NCI-H1092 treated with DMSO at 0.1 percent for 48 hours (cell line): Measurements from ENCODE around the gene PRR33.

Source experiments
- DNase-seq: peaks from one replicate; lab custom pipeline; 2025; lab: John Stamatoyannopoulos, UW

PRR33 gene

DNA sequence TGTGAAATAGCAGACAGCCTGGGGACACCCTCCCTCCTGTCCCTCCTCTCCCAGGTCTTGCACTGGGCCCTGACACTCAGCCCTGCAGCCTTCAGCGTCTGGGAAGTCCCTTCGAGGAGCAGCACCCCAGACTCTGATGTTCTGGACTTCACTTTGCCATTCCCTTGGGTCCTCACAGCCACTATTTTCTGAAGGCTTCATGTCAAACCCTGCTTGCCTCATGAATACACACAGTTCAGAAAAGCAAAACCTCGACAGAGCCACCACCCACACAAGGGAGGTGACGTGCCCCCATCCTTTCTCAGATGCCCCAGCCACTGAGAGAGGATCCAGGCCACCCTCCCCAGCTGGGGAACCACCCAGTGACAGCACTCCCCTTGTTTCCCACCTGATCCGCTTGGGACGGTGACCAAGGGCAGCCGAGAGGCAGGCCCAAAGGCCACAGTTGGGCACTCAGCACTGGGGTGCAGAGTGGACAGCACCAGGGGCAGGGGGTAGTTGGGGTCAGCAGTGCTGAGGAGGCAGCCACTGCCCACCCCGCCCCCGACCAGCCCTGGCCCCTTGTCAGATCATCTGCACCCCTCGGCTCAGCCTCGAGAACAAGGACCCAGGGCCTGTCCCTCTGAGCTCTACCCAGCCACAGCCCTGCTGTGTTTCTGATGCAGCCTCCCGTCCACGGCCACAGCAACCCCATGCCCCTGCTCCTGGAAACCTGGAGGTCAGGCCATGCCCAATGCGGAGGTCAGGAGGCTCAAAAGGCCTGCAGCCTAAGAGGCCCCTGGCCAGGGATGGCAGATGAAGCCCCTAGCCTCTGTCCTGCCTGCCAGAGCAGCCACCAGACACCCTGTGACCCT, 24.7 kb upstream of the PRR33 start:
- no peak for DNase-seq

DNA sequence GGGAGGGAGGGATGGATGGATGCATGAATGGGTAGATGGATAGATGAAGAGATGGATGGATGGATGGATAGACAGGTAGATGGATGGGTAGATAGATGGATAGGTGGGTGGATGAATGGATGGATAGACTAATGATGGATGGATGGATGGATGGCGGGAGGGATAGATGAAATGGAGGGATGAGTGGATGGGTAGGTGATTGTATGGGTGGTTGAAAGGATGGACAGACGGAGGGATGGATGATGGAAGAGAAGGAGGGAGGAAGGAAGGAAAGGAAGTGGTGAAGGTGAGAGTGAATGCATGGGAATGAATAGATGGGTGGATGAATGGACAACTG, 24.1 kb upstream of the PRR33 start:
- no peak for DNase-seq

DNA sequence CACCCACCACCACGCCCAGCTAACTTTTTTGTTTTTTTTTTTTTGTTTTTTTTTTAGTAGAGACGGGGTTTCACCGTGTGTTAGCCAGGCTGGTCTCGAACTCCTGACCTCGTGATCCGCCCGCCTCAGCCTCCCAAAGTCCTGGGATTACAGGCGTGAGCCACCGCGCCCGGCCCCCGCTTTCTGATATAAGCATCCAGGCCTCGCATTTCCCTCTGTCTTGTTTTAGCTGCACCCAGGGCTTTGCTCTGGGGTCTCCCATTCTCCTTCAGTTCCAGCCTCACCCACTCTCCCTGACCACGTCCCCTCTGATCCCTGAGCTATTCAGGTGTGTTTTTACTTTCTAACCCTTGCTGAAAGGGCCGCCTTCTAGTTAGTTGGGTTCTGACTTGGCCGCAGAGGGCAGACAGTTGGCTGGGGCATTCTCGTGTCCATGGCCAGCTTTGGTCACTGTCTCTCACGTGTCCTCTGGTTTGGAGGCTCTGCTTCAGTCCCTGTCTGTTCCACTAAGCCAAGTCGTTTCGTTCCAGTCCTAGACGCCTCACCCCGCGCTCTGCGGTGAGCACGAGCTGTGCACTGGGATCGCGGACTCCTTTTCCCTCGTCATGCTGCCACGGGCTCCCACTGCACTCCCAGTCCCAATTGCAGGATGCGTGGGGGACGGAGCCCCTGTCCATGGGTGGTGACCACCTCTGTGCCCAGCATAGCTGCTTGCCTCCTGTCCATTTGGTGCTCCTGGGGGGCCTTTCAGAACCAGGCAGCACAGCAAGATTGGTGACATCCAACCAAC, 21.8 kb upstream of the PRR33 start:
- DNase-seq = no peak

DNA sequence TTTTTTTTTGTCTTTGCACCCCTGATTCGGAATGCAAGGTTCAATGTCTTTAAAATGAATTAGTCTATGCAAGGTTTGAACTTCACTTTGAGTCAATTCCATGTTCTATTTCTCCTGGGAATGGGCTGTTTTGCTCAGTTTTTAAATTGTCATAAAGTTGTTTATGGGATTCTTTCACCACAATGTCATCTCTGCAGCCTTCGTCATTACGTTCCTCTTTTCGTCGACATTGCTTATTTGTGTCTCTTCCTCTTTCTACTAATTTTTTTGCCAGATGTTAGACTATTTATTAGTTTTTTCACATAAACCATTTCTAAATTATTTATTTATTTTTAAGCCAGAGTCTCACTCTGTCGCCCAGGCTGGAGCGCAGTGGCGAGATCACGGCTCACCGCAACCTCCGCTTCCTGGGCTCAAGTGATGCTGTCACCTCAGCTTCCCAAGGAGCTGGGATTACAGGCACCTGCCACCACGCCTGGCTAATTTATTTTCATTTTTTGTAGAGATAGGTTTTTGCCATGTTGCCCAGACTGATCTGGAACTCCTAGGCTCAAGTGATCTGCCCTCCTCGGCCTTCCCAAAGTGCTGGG, 20.7 kb upstream of the PRR33 start:
- no peak for DNase-seq

DNA sequence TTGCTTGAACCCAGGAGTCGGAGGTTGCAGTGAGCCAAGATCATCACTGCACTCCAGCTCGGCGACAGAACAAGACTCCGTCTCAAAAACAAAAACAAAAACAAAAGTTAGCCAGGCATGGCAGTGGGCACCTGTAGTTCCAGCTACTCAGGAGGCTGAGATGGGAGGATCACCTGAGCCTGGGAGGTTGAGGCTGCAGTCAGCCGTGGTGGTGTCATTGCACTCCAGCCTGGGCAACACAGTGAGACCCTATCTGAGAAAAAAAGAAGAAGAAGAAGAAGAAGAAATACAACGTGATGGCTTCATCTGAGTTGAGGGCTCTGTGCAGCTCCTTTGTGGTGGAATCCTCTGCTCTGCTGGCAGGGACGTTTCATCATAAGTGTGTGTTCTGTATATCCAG, 17.8 kb upstream of the PRR33 start:
- no peak for DNase-seq

DNA sequence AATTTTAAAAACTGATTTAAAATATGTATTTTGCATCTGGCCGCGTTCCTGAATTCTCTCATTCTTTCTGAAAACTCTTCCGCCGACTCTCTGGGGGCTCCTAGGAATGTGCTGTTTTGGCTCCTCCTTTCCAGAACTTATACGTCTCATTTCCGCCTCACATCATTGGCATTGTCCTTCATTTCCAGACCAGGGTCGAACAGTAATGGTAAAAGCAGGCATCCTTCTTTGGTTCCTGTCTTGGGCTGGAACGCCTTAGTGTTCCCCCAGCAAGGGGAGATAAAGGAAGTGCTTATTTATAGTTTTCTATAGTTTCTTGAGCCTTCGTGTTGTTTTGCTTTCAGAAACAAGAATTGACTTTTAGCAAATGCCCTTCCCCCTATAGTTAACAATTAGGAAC, 16.9 kb upstream of the PRR33 start:
- no peak for DNase-seq

DNA sequence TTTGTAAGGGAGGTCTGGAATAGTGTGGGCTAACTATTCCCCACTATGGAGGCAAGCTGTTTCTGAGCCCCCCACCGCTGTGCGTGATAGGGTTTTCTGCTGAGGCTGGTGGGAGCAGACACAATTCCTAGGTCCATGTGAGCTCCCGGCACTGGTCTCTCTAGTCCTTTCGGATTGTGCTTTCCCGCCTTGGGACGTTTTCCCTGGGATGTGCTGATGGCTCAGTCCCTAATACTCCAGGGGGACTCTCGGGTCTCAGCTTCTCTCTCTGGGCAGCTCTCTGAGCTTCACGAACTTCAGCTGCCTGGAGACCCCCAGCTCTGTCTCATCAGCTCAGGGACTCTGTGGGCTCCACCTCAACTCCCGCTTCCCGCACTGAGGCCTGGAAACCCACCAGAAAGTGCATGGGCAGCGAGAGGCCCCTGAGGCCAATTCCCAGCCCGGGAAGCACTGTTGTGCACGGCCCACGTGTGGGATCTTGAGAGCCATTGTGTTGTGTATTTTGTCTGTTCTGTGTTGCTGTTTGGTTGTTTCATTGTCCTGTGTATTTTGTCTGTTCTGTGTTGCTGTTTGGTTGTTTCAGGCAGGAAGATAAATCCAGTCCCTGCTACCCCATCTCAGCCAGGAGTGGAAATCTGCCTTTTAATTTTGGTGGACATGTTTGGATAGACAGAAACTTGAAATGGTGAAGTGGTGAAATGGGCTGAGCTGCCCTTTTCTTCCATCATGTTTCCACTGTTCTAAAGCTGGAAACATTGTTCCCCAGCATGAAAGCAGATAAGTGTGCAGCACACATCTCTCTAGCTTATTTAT, 15.1 kb upstream of the PRR33 start:
- DNase-seq = no peak

DNA sequence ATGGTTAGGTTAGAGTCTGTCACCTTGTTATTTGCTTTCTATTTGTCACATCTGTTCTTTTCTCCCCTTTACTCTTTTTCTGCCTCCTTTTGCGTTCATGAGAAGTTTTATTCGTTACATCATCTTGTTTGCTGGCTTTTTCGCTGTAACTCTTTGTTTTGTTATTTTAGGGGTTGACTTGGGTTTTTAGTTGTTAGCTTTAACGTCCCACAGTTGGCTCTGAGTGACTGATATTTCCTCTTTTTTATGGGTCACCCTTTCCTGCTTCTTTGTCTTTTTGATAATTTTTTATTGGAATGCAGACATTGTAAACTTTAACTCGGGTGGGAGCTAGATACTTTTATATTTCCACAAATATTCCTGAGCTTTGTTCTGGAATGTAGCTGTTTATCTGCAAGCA, 14.5 kb upstream of the PRR33 start:
- no peak for DNase-seq

DNA sequence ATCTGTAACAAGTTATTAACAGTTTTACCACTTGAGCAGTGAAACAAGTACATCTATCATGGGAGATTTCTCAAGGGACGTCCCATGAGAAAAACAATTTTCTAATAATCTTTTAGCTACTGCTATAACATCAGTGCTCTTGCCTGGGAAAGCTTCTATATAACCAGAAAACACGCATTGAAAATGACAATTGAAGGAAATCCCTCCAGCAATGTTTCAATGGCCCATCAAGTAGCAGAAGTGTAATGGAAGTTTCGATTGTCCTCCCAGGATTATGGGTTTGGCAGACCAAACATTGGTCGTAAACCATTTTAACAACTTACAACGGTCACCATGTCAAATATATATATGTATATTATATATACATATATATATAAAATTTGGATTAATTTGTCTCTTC, 8.0 kb upstream of the PRR33 start:
- no peak for DNase-seq

DNA sequence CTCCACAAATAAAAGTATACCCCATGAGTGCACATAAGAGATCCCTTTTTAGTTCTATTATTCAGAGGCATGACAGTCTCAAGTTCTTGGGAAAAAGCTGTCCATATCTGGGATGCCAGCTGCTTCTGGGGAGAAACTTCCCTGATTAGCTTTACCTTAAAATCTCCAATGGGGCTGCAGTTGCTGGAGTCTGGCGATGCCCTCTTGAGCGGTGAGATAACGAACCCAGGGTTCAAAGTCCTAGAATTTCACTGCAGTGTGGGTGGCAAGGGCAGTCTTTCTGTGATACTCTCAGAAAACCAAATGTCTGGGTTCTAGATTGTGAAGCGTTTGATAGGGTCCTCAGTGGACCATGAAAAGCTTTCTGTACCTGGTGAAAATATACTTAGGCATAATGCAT, 7.4 kb upstream of the PRR33 start:
- DNase-seq = no peak

DNA sequence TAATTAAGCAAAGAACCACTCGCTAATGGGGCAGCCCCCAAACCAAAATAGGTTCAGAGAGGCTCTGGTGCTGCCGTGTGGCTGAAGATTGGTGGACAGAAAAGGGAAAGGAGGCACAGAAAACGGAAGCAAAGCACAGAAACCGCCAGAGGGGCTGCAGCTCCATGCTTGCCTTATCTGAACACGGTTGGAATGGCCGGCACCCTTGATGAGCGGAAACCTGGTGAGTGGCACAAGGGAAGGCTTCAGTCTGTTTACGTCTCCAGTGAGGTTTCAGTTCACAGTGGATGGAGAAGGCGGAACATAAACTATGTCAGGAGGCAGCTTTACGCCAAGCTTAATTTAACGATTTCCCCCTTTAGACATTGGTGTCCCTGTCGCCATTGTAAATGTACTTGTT, 5.2 kb upstream of the PRR33 start:
- DNase-seq = no peak

DNA sequence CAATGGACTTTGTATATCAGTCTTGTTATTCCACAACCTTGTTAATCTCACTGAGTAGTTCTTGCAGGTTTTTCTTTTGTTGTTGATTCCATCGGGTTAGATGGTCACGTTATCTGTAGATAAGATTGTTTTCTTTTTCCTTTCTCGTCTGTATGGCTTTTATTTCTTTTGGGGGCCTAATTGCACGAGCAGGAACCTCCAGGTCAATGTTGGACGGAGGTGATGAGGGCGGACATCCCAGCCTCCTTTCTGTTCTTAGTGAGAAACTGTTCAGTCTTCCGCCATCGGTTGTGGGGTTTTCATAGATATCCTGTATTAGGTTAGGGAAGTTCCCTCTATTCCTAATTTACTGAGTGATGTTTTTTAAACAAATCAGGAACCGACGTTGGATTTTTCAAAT, 4.8 kb upstream of the PRR33 start:
- DNase-seq = no peak

DNA sequence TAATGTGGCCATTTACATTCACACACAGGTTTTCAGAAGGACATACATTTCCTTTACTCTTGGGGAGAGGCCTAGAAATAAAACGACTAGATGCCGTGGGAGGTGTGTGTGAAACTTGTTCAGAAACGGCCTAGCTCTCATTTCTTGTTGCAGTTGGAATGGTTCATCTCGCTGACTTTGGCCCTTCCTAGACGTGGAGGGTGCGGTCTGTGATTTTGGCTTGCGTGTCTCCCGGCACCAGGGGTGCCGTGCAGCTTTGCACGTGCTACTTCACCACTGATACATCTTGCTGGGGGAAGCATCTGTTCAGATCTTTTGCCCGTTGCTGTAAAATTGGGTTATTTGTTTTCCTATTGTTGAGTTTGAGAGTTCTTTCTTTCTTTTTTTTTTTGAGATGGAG, 3.1 kb upstream of the PRR33 start:
- no peak for DNase-seq

DNA sequence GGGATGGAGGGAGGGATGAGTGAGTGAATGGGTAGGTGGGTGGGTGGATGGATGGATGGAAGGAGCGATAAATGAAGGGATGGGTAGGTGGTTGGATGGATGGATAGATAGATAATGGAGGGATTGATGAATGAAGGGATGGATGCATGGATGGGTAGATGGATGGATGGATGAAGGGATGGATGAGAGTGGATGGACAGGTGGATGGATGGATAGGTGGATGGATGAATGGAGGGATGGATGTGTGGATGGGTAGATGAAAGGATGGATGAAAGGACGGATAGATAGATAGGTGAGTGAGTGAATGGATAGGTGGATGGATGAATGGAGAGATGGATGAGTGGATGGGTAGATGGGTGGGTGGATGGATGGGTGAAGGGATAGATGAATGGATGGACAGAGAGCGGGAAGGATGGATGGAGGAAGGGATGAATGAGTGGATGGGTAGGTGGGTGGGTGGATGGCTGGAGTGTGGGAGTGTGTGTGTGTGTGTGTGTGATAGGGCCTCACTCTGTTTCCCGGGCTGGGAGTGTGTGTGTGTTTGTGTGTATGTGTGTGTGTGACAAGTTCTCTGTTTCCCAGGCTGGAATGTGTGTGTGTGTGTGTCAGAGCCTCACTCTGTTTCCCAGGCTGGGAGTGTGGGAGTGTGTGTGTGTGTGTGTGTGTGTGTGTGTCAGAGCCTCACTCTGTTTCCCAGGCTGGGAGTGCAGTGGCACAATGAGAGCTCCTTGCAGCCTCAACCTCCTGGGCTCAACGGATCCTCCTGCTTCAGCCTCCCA, 2.1 kb upstream of the PRR33 start:
- DNase-seq = no peak

DNA sequence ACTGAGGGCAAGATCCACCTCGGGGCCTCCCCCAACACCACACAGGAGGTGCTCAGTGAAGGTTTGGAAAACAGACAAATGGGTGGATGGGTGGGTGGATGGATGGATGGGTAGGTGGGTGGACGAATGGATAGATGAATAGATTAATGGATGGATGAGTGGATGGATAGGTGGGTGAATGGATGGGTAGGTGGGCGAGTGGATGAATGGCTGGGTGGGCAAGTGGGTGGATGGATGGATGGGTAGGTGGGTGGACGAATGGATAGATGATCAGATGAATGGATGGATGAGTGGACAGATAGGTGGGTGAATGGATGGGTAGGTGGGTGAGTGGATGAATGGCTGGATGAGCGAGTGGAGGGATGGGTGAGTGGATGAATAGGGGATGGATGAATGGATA, 863 bp upstream of the PRR33 start:
- no peak for DNase-seq

DNA sequence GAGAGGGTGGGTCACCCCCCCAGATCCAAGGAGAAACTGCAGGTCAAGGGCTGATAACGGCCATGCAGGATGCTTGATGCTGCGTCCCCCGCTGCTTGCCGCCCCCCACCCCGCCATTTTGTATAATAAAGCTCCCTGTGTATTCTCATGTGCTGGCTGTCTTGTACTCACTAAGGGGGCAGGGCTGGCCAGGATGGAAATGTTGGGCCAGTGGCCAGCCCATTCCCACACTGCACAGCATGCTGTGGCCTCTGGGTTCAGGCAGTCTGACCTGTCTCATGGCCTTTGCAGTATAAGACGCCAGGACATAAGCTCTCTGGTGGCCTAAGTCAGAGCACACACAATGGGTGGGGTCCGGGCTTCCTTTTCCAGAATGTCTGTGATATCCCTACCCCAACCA, 421 bp upstream of the PRR33 start:
- DNase-seq = no peak

DNA sequence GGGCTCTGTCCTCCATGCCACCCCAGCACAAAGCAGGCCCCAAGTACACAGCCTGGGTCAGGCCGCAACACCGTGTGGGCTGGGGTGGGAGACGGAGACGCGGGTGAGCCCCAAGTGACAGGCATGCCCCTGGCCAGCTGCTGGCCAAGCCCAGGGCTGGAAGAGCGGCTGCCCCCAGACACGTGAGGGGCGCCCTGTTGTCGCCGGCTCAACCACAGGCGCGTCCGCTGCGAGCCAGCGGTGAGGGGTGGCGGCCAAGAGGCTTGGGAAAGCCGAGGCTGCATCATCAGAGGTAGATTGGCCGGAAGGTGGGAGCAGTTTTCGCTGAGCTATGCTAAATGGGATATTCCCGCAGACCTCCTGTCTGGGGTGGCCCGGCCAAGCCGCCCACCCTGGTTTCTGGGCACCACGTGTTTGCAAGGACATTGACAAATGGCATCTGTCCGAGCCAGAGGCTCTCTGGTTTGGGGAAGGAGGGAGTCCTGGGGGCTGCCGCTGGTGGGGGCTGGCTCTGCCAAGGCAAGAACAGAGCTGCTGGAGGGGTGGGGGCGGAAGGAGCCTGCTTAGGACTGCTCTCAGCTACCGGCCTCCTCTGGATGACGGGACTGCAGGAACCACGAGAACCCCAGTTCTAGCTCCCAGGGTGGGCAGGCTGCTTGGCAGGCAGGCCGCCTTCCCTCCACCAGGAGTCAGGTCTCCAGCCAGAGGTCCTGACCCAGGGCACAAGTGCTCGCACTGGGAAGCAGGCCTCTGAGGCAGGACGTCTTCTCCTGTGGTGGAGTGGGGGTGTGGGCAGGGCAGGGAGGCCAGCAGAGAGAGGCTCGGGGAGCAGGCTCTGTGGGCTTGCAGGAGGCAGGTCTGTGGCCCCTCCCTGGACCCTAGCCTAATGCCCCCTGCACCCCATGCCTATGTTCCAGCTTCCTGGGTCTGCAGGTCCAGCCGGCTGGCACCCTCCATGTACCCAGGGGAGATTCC, 552 bp downstream of the PRR33 start:
- DNase-seq = no peak

DNA sequence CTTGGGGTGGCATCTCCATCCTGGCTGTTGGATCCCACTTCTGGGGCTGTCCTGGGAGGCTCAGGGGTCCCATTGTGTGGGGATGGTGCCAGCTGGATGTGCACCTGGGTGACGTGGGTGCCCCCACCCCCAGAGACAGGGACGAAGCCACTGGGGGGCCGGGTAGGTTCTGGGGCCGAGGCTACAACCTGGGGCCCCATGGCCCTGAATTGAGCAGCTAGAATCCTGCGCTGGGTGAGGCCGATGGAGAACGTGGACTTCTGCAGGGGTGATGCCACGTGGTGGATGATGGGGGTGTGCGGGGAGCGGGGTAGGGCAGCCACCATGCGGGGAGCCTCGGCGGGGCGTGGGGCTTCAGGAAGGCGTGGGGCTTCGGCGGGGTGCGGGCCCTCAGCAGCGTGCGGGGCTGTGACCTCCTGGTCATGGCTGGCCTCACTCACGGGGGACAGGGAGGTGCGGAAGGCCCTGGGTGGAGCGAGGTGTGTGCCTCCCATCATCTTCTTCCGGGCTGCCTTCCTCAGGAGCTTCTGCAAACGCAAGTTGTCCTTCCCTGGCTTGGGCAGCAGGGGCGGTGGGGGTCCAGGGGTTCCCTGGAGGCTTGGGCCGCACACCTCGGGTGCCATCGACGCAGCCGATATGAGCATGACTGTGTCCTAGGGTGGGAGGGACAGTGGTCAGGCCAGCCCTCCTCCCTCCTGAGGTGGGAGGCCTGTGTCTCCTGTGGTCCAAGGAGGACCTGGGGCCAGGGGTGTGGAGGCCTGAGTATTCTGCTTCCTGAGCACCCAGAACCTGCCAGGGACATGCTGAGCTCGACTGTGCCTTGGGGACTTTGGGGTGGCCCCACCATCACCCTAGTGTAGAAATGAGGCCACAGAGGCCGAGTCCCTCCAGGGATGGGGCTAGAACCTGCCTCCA, 1.5 kb downstream of the PRR33 start:
- no peak for DNase-seq

DNA sequence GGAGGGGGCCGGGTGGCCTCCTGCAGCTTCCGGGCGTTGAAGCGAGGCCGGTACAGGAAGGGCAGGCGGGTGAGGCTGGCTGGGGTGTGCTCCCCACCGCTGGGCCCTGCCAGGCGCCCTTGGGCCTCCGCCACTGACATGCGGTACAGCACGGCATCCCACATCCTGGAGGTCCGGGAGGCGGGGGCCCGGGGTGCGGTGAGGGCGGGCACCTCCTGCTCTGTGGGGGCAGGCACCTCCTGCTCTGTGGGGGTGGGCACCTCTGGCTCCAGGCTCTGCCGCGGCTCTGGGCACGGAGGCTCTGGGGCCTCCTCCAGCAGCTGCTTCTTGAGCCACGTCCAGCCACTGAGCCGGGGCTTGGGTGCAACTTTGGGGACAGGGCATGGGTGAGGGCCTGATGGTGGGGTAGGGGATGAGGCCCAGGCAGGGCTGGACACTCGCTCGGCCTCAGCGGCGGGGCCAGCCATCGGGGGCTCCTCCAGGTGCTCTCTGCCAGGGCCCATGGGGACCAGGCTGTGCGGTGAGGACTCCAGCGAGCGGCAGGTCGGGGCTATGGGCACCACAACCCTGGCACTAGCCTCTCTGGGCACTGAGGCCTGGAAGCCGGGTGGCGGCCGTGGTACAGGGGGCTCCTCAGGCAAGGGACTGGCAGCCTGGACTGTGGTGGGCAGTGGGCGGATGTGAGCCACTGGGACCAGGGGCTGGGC, 2.3 kb downstream of the PRR33 start:
- DNase-seq = no peak
